Activated naive CD8-positive, alpha-beta T cell (primary cell): Measurements from ENCODE around the gene PITPNM3.

Experiments
- H3K27ac Mint-ChIP-seq: one replicate; pipeline ENCODE4 v1.8.0; 2021; ENCODE audit warnings: mixed read lengths
- H3K27me3 Mint-ChIP-seq: one replicate; pipeline ENCODE4 v1.8.0; 2021; ENCODE audit warnings: mixed read lengths
- H3K36me3 Mint-ChIP-seq: one replicate; pipeline ENCODE4 v1.8.0; 2021; ENCODE audit warnings: mixed read lengths
- H3K4me1 Mint-ChIP-seq: one replicate; pipeline ENCODE4 v1.8.0; 2021; ENCODE audit warnings: low read depth, mixed read lengths
- H3K4me3 Mint-ChIP-seq: one replicate; pipeline ENCODE4 v1.8.0; 2021; ENCODE audit warnings: mild to moderate bottlenecking, mixed read lengths
- H3K9me3 Mint-ChIP-seq: one replicate; pipeline ENCODE4 v1.8.0; 2021; ENCODE audit warnings: low read depth, mixed read lengths

PITPNM3 gene

GRCh38 chr17:6480303-6480675 lies 76.1 kb downstream of the PITPNM3 start:
- H3K4me3 Mint-ChIP-seq = no peak overlapping the region
- no peaks in the 10 kb centered on the region for H3K36me3 Mint-ChIP-seq
- H3K27me3 Mint-ChIP-seq = no peaks in the 10 kb centered on the region
- H3K27ac Mint-ChIP-seq = no peak overlapping the region
- no peaks in the 10 kb centered on the region for H3K4me1 Mint-ChIP-seq
- no peaks in the 10 kb centered on the region for H3K9me3 Mint-ChIP-seq

- no peak overlapping the region for H3K27ac Mint-ChIP-seq
- no peaks in the 10 kb centered on the region for H3K36me3 Mint-ChIP-seq
- no peak overlapping the region for H3K4me3 Mint-ChIP-seq
- H3K9me3 Mint-ChIP-seq = no peaks in the 10 kb centered on the region
- H3K27me3 Mint-ChIP-seq = no peaks in the 10 kb centered on the region
- H3K4me1 Mint-ChIP-seq = no peaks in the 10 kb centered on the region
Observed at GRCh38 chr17:6479622-6480302, 76.6 kb downstream of the PITPNM3 start.

- Mint-ChIP-seq H3K4me3 (no peak overlapping the region), H3K4me1 (no peaks in the 10 kb centered on the region), H3K9me3 (no peaks in the 10 kb centered on the region), H3K27me3 (no peaks in the 10 kb centered on the region), H3K36me3 (no peaks in the 10 kb centered on the region), H3K27ac (no peak overlapping the region)
Observed at GRCh38 chr17:6478486-6478885, 77.9 kb downstream of the PITPNM3 start.

GRCh38 chr17:6477831-6478383 lies 78.4 kb downstream of the PITPNM3 start:
- Mint-ChIP-seq H3K27me3 (no peaks in the 10 kb centered on the region), H3K36me3 (no peaks in the 10 kb centered on the region), H3K27ac (no peak overlapping the region), H3K9me3 (no peaks in the 10 kb centered on the region), H3K4me1 (no peaks in the 10 kb centered on the region), H3K4me3 (no peak overlapping the region)

- no peaks in the 10 kb centered on the region for H3K4me1 Mint-ChIP-seq
- H3K36me3 Mint-ChIP-seq = no peaks in the 10 kb centered on the region
- no peak overlapping the region for H3K27ac Mint-ChIP-seq
- H3K4me3 Mint-ChIP-seq = no peak overlapping the region
- H3K9me3 Mint-ChIP-seq = no peaks in the 10 kb centered on the region
- no peaks in the 10 kb centered on the region for H3K27me3 Mint-ChIP-seq
Observed at GRCh38 chr17:6476810-6477179, 79.6 kb downstream of the PITPNM3 start.

- no peaks in the 10 kb centered on the region for H3K4me1 Mint-ChIP-seq
- no peaks in the 10 kb centered on the region for H3K36me3 Mint-ChIP-seq
- no peak overlapping the region for H3K27ac Mint-ChIP-seq
- H3K27me3 Mint-ChIP-seq = no peaks in the 10 kb centered on the region
- H3K9me3 Mint-ChIP-seq = no peaks in the 10 kb centered on the region
- H3K4me3 Mint-ChIP-seq = no peak overlapping the region
Observed at GRCh38 chr17:6476076-6476809, 80.1 kb downstream of the PITPNM3 start.

- Mint-ChIP-seq H3K27me3 (no peaks in the 10 kb centered on the region), H3K36me3 (no peaks in the 10 kb centered on the region), H3K27ac (no peak overlapping the region), H3K4me1 (no peaks in the 10 kb centered on the region), H3K9me3 (no peaks in the 10 kb centered on the region), H3K4me3 (no peak overlapping the region)
Observed at GRCh38 chr17:6475411-6475810, 80.9 kb downstream of the PITPNM3 start.

- H3K4me3 Mint-ChIP-seq = no peak overlapping the region
- H3K27me3 Mint-ChIP-seq = no peaks in the 10 kb centered on the region
- no peaks in the 10 kb centered on the region for H3K36me3 Mint-ChIP-seq
- H3K9me3 Mint-ChIP-seq = no peaks in the 10 kb centered on the region
- H3K27ac Mint-ChIP-seq = no peak overlapping the region
- no peaks in the 10 kb centered on the region for H3K4me1 Mint-ChIP-seq
Observed at GRCh38 chr17:6474906-6475305, 81.4 kb downstream of the PITPNM3 start.

GRCh38 chr17:6474376-6474775 lies 82.0 kb downstream of the PITPNM3 start:
- Mint-ChIP-seq H3K4me3 (no peak overlapping the region), H3K27me3 (no peaks in the 10 kb centered on the region), H3K9me3 (no peaks in the 10 kb centered on the region), H3K36me3 (no peaks in the 10 kb centered on the region), H3K27ac (no peak overlapping the region), H3K4me1 (no peaks in the 10 kb centered on the region)

- H3K4me3 Mint-ChIP-seq = no peak overlapping the region
- H3K36me3 Mint-ChIP-seq = no peaks in the 10 kb centered on the region
- H3K27ac Mint-ChIP-seq = no peak overlapping the region
- no peaks in the 10 kb centered on the region for H3K9me3 Mint-ChIP-seq
- no peaks in the 10 kb centered on the region for H3K27me3 Mint-ChIP-seq
- no peaks in the 10 kb centered on the region for H3K4me1 Mint-ChIP-seq
Observed at GRCh38 chr17:6473128-6473767, 83.1 kb downstream of the PITPNM3 start.

- H3K4me3 Mint-ChIP-seq = no peak overlapping the region
- no peaks in the 10 kb centered on the region for H3K27me3 Mint-ChIP-seq
- no peaks in the 10 kb centered on the region for H3K36me3 Mint-ChIP-seq
- H3K4me1 Mint-ChIP-seq = no peaks in the 10 kb centered on the region
- no peak overlapping the region for H3K27ac Mint-ChIP-seq
- no peaks in the 10 kb centered on the region for H3K9me3 Mint-ChIP-seq
Observed at GRCh38 chr17:6472517-6472916, 83.8 kb downstream of the PITPNM3 start.

GRCh38 chr17:6471531-6472465 lies 84.6 kb downstream of the PITPNM3 start:
- H3K36me3 Mint-ChIP-seq = no peaks in the 10 kb centered on the region
- H3K27ac Mint-ChIP-seq = no peak overlapping the region
- no peaks in the 10 kb centered on the region for H3K4me1 Mint-ChIP-seq

GRCh38 chr17:6470751-6471521 lies 85.4 kb downstream of the PITPNM3 start:
- Mint-ChIP-seq H3K9me3 (no peaks in the 10 kb centered on the region), H3K4me3 (no peak overlapping the region), H3K4me1 (no peaks in the 10 kb centered on the region), H3K27me3 (no peaks in the 10 kb centered on the region), H3K36me3 (no peaks in the 10 kb centered on the region), H3K27ac (no peak overlapping the region)

More at GRCh38 chr17:6471531-6472465, 84.6 kb downstream of the PITPNM3 start:
- H3K4me3 Mint-ChIP-seq = no peak overlapping the region
- no peaks in the 10 kb centered on the region for H3K9me3 Mint-ChIP-seq
- H3K27me3 Mint-ChIP-seq = no peaks in the 10 kb centered on the region

GRCh38 chr17:6470146-6470718 lies 86.1 kb downstream of the PITPNM3 start:
- Mint-ChIP-seq H3K36me3 (no peaks in the 10 kb centered on the region), H3K9me3 (no peaks in the 10 kb centered on the region), H3K4me1 (no peaks in the 10 kb centered on the region), H3K27ac (no peak overlapping the region), H3K27me3 (no peaks in the 10 kb centered on the region), H3K4me3 (no peak overlapping the region)
